HG03342 (cell line): ENCODE measurements around the gene TBCK.

ENCODE experiments used
- ATAC-seq: cut with Tn5 transposase; IDR thresholded peaks from one replicate; pipeline ENCODE4 v1.9.1; 2021; ENCODE audit warnings: mild to moderate bottlenecking, moderate library complexity; ENCODE audit not compliant: unreplicated experiment

Gene TBCK

DNA sequence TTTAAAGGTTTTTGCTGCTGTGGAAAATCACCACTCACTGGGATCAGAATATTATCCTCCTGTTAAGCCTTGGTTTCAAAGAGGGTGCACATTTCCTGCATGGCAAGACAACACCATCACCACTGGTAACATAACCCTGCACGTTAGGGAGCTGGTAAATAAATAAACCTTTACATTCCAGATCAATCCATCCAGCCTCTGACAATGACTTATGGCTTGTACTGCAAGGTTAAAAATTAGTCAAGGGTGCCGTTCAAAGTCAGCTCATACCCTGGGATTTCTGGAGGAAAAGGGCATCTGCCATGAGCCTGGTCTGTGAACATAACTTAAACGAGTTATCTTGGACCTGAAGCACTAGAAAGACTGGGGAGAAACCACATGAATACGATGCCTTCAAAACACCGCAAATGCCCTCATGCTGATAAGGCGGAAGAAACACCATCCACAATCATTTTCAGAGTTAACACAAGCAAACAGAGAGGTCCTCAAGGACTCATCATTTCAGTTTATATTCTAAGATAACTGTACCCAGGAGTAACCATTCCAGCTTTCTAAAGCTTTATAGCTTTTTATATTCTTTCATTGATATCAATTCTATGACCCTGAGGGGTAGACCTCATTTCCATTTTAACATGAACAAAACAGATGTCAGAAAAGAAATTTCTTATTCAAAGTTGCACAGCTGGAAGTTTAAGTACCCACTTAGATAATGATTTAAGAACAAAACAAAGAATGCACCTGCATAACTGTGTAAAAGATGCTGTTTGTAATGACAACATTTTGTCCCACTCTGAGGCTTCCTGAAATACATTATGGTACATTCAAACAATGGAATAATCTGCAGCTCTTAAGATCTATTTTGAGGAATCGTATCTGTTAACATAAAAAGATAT lies 317.6 kb downstream of the TBCK start:
- ATAC-seq, result no peak

DNA sequence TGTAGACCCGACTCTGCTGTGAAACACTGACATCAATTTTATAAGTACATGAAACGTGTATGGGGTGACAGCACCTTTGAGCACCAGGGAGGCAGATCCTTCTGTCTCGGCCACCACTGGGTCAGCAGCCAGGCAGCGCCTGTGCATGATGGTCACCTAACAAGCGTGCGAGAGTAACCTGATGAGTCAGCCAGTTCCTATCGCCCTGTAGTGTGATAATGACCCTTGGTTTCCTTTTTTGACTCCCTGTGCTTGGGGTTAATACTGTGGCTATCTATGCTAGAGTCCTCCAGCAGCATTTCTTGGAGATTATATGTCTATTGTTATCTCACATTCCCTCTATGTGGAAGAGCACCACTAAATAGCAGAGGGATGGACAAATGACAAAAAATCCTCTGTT lies 319.2 kb downstream of the TBCK start:
- no peak for ATAC-seq

DNA sequence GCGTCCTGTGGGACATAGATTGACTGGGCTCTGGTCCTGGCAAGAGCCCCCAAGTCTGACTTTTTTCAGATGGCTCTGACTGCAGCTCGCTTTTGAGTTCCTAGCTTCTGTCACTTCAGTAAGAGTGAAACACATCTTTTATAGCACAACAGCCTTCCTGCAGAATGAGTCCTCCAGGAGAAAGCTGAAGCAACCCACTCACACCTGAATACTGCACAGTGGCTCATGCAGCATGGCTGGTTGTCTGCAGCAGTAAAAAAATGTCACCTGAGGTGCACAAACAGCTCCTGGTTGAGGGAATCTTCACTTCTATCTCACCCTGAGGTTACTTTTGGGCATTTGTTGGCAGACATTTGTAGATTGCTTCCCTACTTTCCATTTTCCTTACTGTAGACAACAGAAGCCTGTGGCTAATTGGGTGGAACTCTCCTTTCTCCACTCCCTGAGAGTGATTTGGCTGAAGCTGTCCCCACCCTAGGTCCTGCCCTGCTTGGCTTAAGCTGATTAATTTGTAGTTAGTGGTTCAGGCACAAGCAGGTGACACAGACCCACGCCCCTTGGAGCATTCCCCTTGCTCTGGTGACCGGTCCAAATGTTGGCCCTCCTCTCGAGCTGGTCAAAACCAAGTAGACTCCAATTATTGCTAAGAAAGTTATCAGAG lies 321.0 kb downstream of the TBCK start:
- ATAC-seq, result no peak

DNA sequence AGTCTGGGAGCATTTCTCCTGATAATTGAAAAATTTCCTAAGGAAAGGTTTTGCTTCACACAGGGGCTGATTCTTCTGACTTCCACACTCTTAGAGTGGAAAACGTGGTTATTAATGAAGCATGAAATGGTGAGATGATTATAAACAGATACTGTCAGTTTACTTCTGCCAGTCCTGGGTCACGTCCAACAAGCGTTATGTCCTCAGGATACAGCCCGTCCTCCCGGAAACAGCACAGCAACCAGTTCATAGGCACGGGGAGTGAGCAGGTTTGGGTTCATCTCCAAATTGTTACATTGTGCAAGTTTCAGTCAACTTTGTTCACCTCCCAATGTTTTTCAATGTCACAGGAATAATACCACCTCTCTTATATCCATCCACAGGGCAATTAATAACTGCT lies 321.9 kb downstream of the TBCK start:
- no peak for ATAC-seq

DNA sequence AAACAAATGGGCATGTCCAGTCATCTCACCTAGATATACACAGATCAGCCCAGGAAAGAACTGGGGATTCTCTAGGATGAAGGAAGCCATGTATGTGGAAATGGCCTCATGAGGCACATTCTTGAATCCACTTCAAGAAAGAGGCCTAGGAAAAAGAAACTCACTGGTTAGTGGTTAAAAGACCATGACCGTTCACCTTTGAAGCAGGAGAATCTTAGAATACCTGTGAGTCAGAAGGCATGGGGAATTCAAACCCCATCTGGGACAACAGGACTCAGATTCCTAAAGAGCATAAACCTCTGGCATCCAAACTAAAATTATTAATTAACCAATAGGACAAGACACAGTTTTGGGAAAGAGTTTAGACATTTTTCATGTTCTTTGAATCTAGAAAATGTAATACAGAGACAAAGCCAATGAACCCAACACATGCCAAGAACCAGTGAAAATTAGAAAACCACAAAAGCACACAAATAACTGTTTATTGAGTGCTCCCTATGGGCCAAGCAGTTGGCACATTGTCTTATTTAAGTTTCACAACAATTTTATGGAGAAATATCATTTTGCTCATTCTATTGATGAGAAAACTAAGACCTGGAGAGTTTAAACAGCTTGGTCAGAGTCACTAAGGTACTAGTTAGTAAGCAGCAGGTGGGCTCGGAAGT lies 323.2 kb downstream of the TBCK start:
- ATAC-seq, result no peak

DNA sequence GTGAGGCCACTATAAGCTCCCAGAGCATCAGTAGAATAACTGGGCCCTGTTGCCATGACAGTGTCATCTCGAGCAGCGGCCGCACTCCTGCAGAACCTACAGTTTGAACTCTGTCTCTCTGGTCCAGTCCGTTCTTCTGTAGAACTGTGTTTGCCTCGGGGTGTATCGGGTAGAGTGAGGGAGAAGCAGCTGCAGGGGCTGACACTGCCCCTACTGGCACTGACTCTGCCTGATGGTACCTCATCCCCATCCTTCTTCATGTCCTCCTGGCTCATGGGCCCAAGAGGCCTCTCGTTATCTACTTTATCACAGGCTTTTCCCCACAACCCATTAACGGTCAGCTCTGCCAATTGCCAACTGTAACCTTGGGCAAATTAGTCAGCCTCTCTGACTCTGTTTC lies 324.3 kb downstream of the TBCK start:
- ATAC-seq, result no peak
